Mammary epithelial cell (primary cell): ENCODE measurements around the gene EIF4EBP2.

ENCODE experiments used
- CTCF ChIP-seq, 2 donors: IDR thresholded peaks in 1 of 2; conservative IDR thresholded peaks in 1 of 2; 2 replicates each; pipeline ENCODE4 v1.5.1; 2011 to 2012; ENCODE audit warnings: inconsistent platforms in 2 of 2, low read length in 2 of 2, mild to moderate bottlenecking in 2 of 2, control low read depth in 1 of 2, low read depth in 1 of 2; ENCODE audit not compliant: insufficient read depth in 1 of 2; ENCODE audit errors: extremely low read depth in 1 of 2
- EZH2 ChIP-seq: IDR thresholded peaks from 2 replicates; pipeline ENCODE4 v1.6.1; 2012; ENCODE audit warnings: low read length, inconsistent platforms, borderline replicate concordance

GRCh38 chr10:70444744-70445143 is 40.8 kb downstream of the EIF4EBP2 start:
- TF ChIP-seq CTCF (conservative IDR thresholded peaks at IDR 0.05 in 1 of 2, IDR thresholded peaks at IDR 0.05 in 1 of 2; ENCODE audit: extremely low read depth in 1 of 2, insufficient read depth in 1 of 2, low read depth in 1 of 2, low read length in 2 of 2) (no peak), EZH2 (no peak)
